Measurements from ENCODE around the gene C2CD2. TPM values are rescaled to one million over a fixed set of nuclear protein-coding genes. Genes with fewer than 3 reads are reported as not detected.

Gene C2CD2
- total RNA-seq = 26.9 and 39.0 TPM in 2 replicates

DNA sequence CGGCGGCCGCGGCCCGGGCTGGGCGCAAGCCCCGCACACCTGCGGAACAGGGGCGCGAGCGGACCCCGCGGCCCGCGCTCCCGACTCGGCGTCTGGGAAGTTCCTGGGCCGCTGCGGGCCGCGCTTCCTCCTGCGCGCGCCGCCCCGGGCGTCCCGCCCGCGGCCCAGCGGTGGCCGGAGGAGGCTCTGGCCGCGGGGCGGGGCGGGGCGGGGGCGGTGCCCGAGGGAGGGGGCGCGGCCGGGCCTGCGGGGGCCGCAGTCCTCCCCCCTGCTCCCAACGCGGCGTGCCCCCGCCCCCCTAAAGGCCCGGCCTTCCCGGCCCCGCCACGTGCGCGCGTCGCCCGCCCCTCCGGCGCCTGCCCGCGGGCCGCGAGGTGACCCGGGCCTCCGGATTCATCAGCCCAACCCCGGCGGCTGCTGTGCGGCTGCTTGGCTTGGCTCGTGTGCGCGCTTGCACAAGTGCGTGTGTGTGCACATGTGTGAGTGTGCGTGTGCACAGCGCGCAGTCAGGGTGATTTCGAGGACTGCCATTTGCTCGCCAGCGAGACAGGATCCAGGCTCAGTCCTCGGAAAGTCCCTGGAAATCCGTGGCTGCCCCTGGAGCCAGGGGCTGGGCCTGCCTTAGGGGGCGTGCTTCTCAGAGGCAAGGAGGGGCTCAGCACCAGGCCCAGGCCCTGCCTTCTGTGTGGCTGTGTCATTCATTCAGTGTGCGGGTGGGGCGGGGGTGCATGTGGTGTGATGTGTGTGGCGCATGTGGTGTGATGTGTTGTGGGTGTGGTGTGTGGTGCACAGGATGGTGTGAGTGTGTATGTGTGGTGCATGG lies at the start of gene C2CD2:
Gene C2CD2 (minus strand): TSS at position 188 of the 823 bp plus-strand sequence. CDS start 370 bp downstream, outside the sequence.

DNA sequence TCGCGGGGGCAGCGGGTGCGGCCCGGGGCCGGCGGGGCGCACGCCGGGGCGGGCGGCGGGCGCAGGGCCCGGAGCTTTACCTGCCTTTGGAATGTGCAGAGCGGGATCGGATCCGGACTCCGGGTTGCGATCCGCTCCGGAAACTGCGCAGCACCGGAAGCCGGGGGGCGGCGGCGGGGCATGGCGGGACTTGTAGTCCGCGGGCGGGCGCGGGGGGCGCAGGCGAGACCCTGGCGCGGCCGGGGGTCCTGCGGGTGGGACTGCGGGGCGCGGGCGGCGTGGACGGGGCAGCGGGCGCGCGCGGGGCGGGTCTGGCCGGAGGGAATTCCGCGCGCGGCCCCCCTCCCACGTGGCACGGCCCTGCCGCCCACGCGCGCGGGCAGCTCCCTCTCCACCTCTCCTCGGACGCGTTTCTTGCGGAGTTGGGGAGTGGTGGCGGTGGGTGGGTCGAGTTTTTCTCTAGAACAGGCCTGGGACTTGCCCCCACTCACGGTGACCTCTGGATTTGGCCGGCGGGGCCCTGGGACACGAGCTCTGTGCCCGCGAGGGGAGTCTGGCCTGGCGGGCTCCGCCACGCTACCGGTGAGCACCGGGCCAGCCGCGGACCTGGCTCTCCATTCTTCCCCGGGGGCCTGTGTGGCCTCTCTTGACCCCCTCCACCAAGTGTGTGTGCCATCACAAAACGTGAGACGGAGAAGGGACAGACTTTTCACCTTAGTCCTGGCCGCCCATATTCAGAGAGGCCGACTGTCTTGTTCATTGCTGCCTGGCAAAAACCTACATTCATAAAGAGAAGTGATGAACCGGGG lies 74.4 kb downstream of the C2CD2 start, which contains the start of gene PRDM15:
Gene PRDM15 (minus strand): TSS at position 155 of the 809 bp plus-strand sequence. CDS start 18,981 bp downstream, outside the sequence.

Other genes with a start within 250 kb of the C2CD2 start
- 0.54 and 0.56 TPM in 2 replicates for gene RIPK4, start 187.0 kb downstream of the C2CD2 start, total RNA-seq
- 3.4 and 5.8 TPM in 2 replicates for gene PRDM15, start 74.7 kb downstream of the C2CD2 start, total RNA-seq
- gene ZBTB21, start 56.3 kb upstream of the C2CD2 start, total RNA-seq = 4.5 and 5.8 TPM in 2 replicates
- gene UMODL1, start 117.3 kb upstream of the C2CD2 start, total RNA-seq = not detected in 2 replicates